HCT116 (cell line): Measurements from ENCODE around the gene PLCL2. TPM values are rescaled to one million over a fixed set of nuclear protein-coding genes. Genes with fewer than 3 reads are reported as not detected.

ENCODE experiments used
- ATAC-seq: fragments of 200-7000 bp; cut with Tn5 transposase; 2 replicates; pipeline ENCODE4 v1.9.1; 2020; ENCODE audit warnings: mild to moderate bottlenecking, moderate library complexity
- BruUV-seq: library from RNA; stranded (reverse); fragments of 400-500 nt; replicated peaks from 2 replicates; lab custom pipeline; 2021; lab: Mats Ljungman, UMichigan
- CTCF ChIA-PET: fragments of 300-600 bp; sonication (Branson Sonifier 250); formaldehyde crosslinking; loops from one replicate; lab custom pipeline; 2021; ENCODE audit warnings: antibody characterized with exemption; lab: Charles Lee
- POLR2A ChIA-PET: fragments of 300-600, 350-600 bp; sonication (Branson Sonifier 250); formaldehyde crosslinking; loops from one replicate; lab custom pipeline; 2021; ENCODE audit warnings: antibody characterized with exemption; lab: Charles Lee
- RAD21 ChIA-PET, 2 experiments: fragments of 300-600 bp; sonication (Branson Sonifier 250); formaldehyde crosslinking; loops; one replicate each; lab custom pipeline; 2023; ENCODE audit warnings: low total read pairs in 2 of 2; ENCODE audit not compliant: uncharacterized antibody in 2 of 2, unreplicated experiment in 2 of 2, low non-redundant PET in 1 of 2; lab: Charles Lee
- DNase-seq: peaks from one replicate; pipeline ENCODE4 v3.0.0-alpha.2; 2010; ENCODE audit warnings: low read depth, low spot score
- H2AFZ ChIP-seq: fragments of 200-600 bp; shearing (Covaris generic), sonication (generic); 2 replicates; pipeline ENCODE4 v1.6.1; 2017; ENCODE audit warnings: low read depth, mixed run types, mixed read lengths, antibody characterized with exemption, low read length; ENCODE audit not compliant: poor library complexity, severe bottlenecking
- H3K27ac ChIP-seq: 2 replicates; pipeline ENCODE4 v1.5.1; 2012; ENCODE audit warnings: low read depth, low read length
- H3K27me3 ChIP-seq: fragments of 200-600 bp; sonication (generic); 2 replicates; pipeline ENCODE4 v1.6.1; 2016; ENCODE audit warnings: mixed run types, low read length, mixed read lengths; ENCODE audit not compliant: insufficient read depth
- H3K36me3 ChIP-seq, 2 experiments: fragments of 200-500 bp in 1 of 2; fragments of 200-600 bp in 1 of 2; sonication (Bioruptor generic) in 1 of 2; sonication (generic) in 1 of 2; 2 replicates each; pipeline versions ENCODE4 v1.5.1 to v1.6.1; 2014 to 2016; ENCODE audit warnings: low read length in 2 of 2, inconsistent platforms in 1 of 2, mixed read lengths in 1 of 2, mixed run types in 1 of 2; ENCODE audit not compliant: insufficient read depth in 2 of 2, control insufficient read depth in 1 of 2
- H3K4me1 ChIP-seq, 2 experiments: fragments of 200-600 bp in 1 of 2; sonication (generic) in 1 of 2; 2 replicates each; pipeline versions ENCODE4 v1.5.1 to v1.6.1; 2012 to 2017; ENCODE audit warnings: low read length in 2 of 2, inconsistent platforms in 1 of 2, mild to moderate bottlenecking in 1 of 2, mixed read lengths in 1 of 2, mixed run types in 1 of 2, moderate library complexity in 1 of 2; ENCODE audit not compliant: insufficient read depth in 2 of 2, control insufficient read depth in 1 of 2
- H3K4me2 ChIP-seq: fragments of 200-600 bp; sonication (generic); 2 replicates; pipeline ENCODE4 v1.6.1; 2017; ENCODE audit warnings: mixed run types, low read length, mixed read lengths
- H3K4me3 ChIP-seq, 2 experiments: fragments of 200-600 bp in 1 of 2; sonication (generic) in 1 of 2; replicated peaks in 1 of 2; 2 replicates each; pipeline ENCODE4 v1.5.1; 2011 to 2016; ENCODE audit warnings: low read length in 2 of 2, control low read depth in 1 of 2, low read depth in 1 of 2, mild to moderate bottlenecking in 1 of 2, mixed read lengths in 1 of 2, mixed run types in 1 of 2
- H3K79me2 ChIP-seq: fragments of 200-600 bp; sonication (generic); 2 replicates; pipeline ENCODE4 v1.6.1; 2017; ENCODE audit warnings: mild to moderate bottlenecking, mixed run types, low read length, moderate library complexity, mixed read lengths; ENCODE audit not compliant: insufficient read depth
- H3K9ac ChIP-seq: fragments of 200-600 bp; sonication (generic); 2 replicates; pipeline ENCODE4 v1.6.1; 2016; ENCODE audit warnings: low read length, mixed read lengths
- H3K9me2 ChIP-seq: fragments of 200-600 bp; sonication (generic), shearing (Covaris generic); 2 replicates; pipeline ENCODE4 v1.6.1; 2017; ENCODE audit warnings: mixed run types, mild to moderate bottlenecking, moderate library complexity; ENCODE audit not compliant: insufficient read depth
- H3K9me3 ChIP-seq, 2 experiments: fragments of 200-500 bp in 1 of 2; fragments of 200-600 bp in 1 of 2; sonication (Bioruptor generic) in 1 of 2; sonication (generic) in 1 of 2; 2 replicates each; pipeline ENCODE4 v1.6.1; 2014 to 2017; ENCODE audit warnings: low read length in 2 of 2, mixed read lengths in 2 of 2, inconsistent platforms in 1 of 2, low read depth in 1 of 2, mild to moderate bottlenecking in 1 of 2, mixed run types in 1 of 2, moderate library complexity in 1 of 2; ENCODE audit not compliant: control insufficient read depth in 1 of 2, insufficient read depth in 1 of 2
- H4K20me1 ChIP-seq: fragments of 200-600 bp; sonication (generic), shearing (Covaris generic); 2 replicates; pipeline ENCODE4 v1.6.1; 2017; ENCODE audit warnings: mixed run types, mild to moderate bottlenecking, moderate library complexity; ENCODE audit not compliant: insufficient read depth
- ATF3 ChIP-seq: IDR thresholded peaks from 2 replicates; pipeline ENCODE4 v1.6.1; 2012
- CBX3 ChIP-seq: IDR thresholded peaks from 2 replicates; pipeline ENCODE4 v1.6.1; 2012; ENCODE audit warnings: low read depth
- CEBPB ChIP-seq: IDR thresholded peaks from 2 replicates; pipeline ENCODE4 v1.6.1; 2012; ENCODE audit warnings: low read depth
- EGR1 ChIP-seq: IDR thresholded peaks from 2 replicates; pipeline ENCODE4 v1.6.1; 2012; ENCODE audit warnings: low read depth
- ELF1 ChIP-seq: IDR thresholded peaks from 2 replicates; pipeline ENCODE4 v1.6.1; 2012; ENCODE audit warnings: low read depth, borderline replicate concordance
- EZH2 ChIP-seq: fragments of 200-600 bp; sonication (generic); IDR thresholded peaks from 2 replicates; pipeline ENCODE4 v1.6.1; 2017; ENCODE audit warnings: antibody characterized with exemption, mixed run types
- EZH2phosphoT487 ChIP-seq: fragments of 200-600 bp; IDR thresholded peaks from 2 replicates; pipeline ENCODE4 v1.6.1; 2018; ENCODE audit warnings: antibody characterized with exemption, borderline replicate concordance
- FOSL1 ChIP-seq: IDR thresholded peaks from 2 replicates; pipeline ENCODE4 v1.6.1; 2012; ENCODE audit warnings: low read depth
- JUND ChIP-seq: IDR thresholded peaks from 2 replicates; pipeline ENCODE4 v1.6.1; 2012
- POLR2AphosphoS5 ChIP-seq: IDR thresholded peaks from 2 replicates; pipeline ENCODE4 v1.6.1; 2011; ENCODE audit warnings: mild to moderate bottlenecking, low read depth, low read length, moderate library complexity
- REST ChIP-seq: IDR thresholded peaks from 2 replicates; pipeline ENCODE4 v1.6.1; 2012; ENCODE audit warnings: low read depth
- SIN3A ChIP-seq: IDR thresholded peaks from 2 replicates; pipeline ENCODE4 v1.6.1; 2012; ENCODE audit warnings: low read depth
- TCF7L2 ChIP-seq: IDR thresholded peaks from 2 replicates; pipeline ENCODE4 v1.7.0; 2011; ENCODE audit warnings: borderline replicate concordance, inconsistent platforms; ENCODE audit not compliant: insufficient read depth, insufficient read length; ENCODE audit errors: extremely low read depth
- YY1 ChIP-seq: IDR thresholded peaks from 2 replicates; pipeline ENCODE4 v1.6.1; 2011; ENCODE audit warnings: low read length, low read depth, moderate library complexity, mild to moderate bottlenecking; ENCODE audit not compliant: insufficient replicate concordance; ENCODE audit errors: extremely low read depth
- ZFX ChIP-seq: fragments of 450-650 bp; IDR thresholded peaks from 2 replicates; pipeline ENCODE4 v1.6.1; 2017
- ZNF274 ChIP-seq: fragments of 200-500 bp; sonication (Bioruptor generic); IDR thresholded peaks from 2 replicates; pipeline ENCODE4 v1.6.1; 2014; ENCODE audit warnings: mild to moderate bottlenecking, low read depth, low read length, inconsistent platforms
- intact Hi-C: fragments of 100-400 bp; cut with micrococcal nuclease; formaldehyde crosslinking; loops from 2 replicates; pipeline ENCODE4 v1.10.0; 2022
- total RNA-seq: library from RNA; stranded (reverse); gene quantifications from one replicate; pipeline ENCODE4 v1.2.1, GENCODE V29; 2021; ENCODE audit not compliant: unreplicated experiment
- TF ChIP-seq, protein P1 (sequence below): IDR thresholded peaks from 2 replicates; pipeline ENCODE4 v1.6.1; 2011; ENCODE audit warnings: mild to moderate bottlenecking, low read length, moderate library complexity; ENCODE audit not compliant: insufficient replicate concordance; ENCODE audit errors: extremely low read depth

The PLCL2 gene
- total RNA-seq, 1 experiment from 2014 or later, result 2.2 TPM

DNA sequence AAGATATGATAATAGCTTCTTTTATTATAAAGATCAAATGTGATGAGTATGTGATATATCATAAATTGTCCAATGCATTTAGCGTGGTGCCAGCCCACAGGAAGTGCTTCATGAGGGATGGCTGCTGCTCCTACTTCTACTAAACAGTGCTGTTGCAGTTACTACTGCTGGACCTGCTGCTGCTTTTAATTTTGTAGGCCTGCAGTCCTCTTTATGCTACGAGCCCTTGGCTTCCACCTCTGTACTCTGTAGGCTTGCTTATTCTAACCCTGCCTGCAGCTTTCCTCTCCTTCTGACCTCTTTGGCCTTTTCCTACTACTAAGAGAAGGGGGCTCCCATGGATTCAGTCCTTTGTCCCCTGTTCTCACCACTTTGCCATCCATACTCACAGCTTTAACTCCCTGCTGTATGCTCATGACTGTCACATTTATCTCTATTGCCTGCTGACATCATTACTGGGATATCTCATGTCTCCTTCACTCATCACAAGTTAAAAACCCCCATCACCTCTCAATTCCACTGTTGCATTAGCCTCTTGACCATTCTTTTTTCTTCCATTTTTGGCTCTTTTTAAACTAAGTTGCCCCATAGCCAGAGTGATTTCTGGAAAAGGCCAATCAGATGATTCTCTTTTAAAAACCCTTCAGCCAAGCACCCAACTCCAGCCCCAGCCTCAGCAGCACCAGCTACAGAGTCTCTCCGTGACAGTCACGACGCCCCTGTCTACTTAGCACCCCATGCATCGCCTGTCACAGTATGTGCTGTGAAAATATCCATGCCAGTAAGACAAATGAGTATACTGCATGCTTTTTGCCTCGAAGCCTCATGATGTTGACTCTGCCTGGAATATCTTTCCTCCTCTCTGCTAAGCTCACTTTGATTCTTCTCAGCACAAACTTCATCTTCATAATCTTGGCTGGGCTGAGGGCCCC is 56.3 kb downstream of the PLCL2 start:
- Histone ChIP-seq H3K4me2 (no peak overlapping the region), H4K20me1 (no peaks in the 10 kb centered on the region), H3K79me2 (no peaks in the 10 kb centered on the region), H2AFZ (no peak overlapping the region), H3K27ac (no peak overlapping the region), H3K4me1 (no peaks in the 10 kb centered on the region), H3K36me3 (no peaks in the 10 kb centered on the region), H3K27me3 (no peaks in the 10 kb centered on the region), H3K9me2 (no peaks in the 10 kb centered on the region), H3K4me3 (no peak overlapping the region), H3K9me3 (no peaks in the 10 kb centered on the region), H3K9ac (no peak overlapping the region)
- ChIA-PET RAD21 (no interaction called here), POLR2A (no interaction called here), CTCF (no interaction called here)
- ATAC-seq (no peak), DNase-seq (no peak)
- intact Hi-C loops, result no loop called here
- TF ChIP-seq EZH2phosphoT487, result no peak
- TF ChIP-seq CBX3, result no peak
- no peak for TF ChIP-seq ZFX
- no peak for TF ChIP-seq EZH2
- TF ChIP-seq POLR2AphosphoS5, result no peak
- TF ChIP-seq SIN3A, result no peak
- TF ChIP-seq ATF3, result no peak
- no peak for TF ChIP-seq CEBPB
- no peak for TF ChIP-seq YY1
- TF ChIP-seq, protein P1, sequence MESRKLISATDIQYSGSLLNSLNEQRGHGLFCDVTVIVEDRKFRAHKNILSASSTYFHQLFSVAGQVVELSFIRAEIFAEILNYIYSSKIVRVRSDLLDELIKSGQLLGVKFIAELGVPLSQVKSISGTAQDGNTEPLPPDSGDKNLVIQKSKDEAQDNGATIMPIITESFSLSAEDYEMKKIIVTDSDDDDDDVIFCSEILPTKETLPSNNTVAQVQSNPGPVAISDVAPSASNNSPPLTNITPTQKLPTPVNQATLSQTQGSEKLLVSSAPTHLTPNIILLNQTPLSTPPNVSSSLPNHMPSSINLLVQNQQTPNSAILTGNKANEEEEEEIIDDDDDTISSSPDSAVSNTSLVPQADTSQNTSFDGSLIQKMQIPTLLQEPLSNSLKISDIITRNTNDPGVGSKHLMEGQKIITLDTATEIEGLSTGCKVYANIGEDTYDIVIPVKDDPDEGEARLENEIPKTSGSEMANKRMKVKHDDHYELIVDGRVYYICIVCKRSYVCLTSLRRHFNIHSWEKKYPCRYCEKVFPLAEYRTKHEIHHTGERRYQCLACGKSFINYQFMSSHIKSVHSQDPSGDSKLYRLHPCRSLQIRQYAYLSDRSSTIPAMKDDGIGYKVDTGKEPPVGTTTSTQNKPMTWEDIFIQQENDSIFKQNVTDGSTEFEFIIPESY, result no peak
- no peak for TF ChIP-seq ELF1
- no peak for TF ChIP-seq EGR1
- no peak for TF ChIP-seq JUND
- no peak for TF ChIP-seq FOSL1
- TF ChIP-seq REST, result no peak
- TF ChIP-seq ZNF274, result no peak
- TF ChIP-seq TCF7L2, result no peak
- no TSS peak for BruUV-seq
